Measurements from ENCODE around the gene SZRD1. TPM values are rescaled to one million over a fixed set of nuclear protein-coding genes. Genes with fewer than 3 reads are reported as not detected.

Gene SZRD1
- polyA plus RNA-seq, 2 of the 4 experiments (the other 2 are of a cell fraction): 56.8 to 91.9 TPM

- no peaks in the 10 kb centered on the region for H3K9me3 ChIP-seq
- ChIA-PET CTCF (interaction anchor here (0.6 kb wide), 1 partner anchor 24 kb away, joined by 4 read pairs; no protein-coding TSS in a partner anchor), POLR2A (no interaction called here)
- FAIRE-seq (no peak), ATAC-seq (no peak), DNase-seq (ENCODE audit: low read depth in 1 of 2, low spot score in 1 of 2) (no peak)
- H3K4me3 ChIP-seq: no peak overlapping the region
- WGBS (ENCODE audit: missing lambda C conversion rate): 96% methylated on average over 4 of the region's 4 CpGs
- TF ChIP-seq RARB (CRISPR knock-in tag; IDR thresholded peaks at IDR 0.05) (no peak), CEBPB (IDR thresholded peaks at IDR 0.05) (no peak), CBX8 (IDR thresholded peaks at IDR 0.05) (no peak), REST (IDR thresholded peaks at IDR 0.05) (no peak), NPAS2 (CRISPR knock-in tag; IDR thresholded peaks at IDR 0.05; ENCODE audit: borderline replicate concordance) (no peak), MYC (IDR thresholded peaks at IDR 0.05; ENCODE audit: borderline replicate concordance, low read length) (no peak), HEYL (CRISPR knock-in tag; IDR thresholded peaks at IDR 0.05) (no peak), HOXB13 (CRISPR knock-in tag; IDR thresholded peaks at IDR 0.05; ENCODE audit: low read depth) (no peak), BCL3 (IDR thresholded peaks at IDR 0.05) (no peak), CBX2 (IDR thresholded peaks at IDR 0.05; ENCODE audit: borderline replicate concordance, low read depth) (no peak), HOXB5 (CRISPR knock-in tag; IDR thresholded peaks at IDR 0.05) (no peak), FOXS1 (CRISPR knock-in tag; IDR thresholded peaks at IDR 0.05) (no peak), SMC3 (IDR thresholded peaks at IDR 0.05) (no peak), E2F6 (IDR thresholded peaks at IDR 0.05; ENCODE audit: borderline replicate concordance, low read depth) (no peak), RNF2 (IDR thresholded peaks at IDR 0.05; ENCODE audit: borderline replicate concordance, low read depth) (no peak), RAD21 (conservative IDR thresholded peaks at IDR 0.05 in 1 of 2, IDR thresholded peaks at IDR 0.05 in 1 of 2) (no peak), EHMT2 (IDR thresholded peaks at IDR 0.05; ENCODE audit: low read depth) (no peak)
- no peak overlapping the region for H3K4me2 ChIP-seq
- peaks cover 8% of the 10 kb centered on the region; the same call in 1 of the 3 replicates for H3K4me1 ChIP-seq
- no peak overlapping the region for H3K27ac ChIP-seq
These were observed 78.0 kb downstream of the SZRD1 start for GRCh38 chr1:16445052-16445451.

- H3K4me2 ChIP-seq: no peak overlapping the region
- no peak overlapping the region for H3K27ac ChIP-seq
- ATAC-seq (no peak), FAIRE-seq (no peak), DNase-seq (ENCODE audit: low read depth in 1 of 2, low spot score in 1 of 2) (no peak)
- ChIA-PET CTCF (no interaction called here), POLR2A (no interaction called here)
- WGBS (ENCODE audit: missing lambda C conversion rate): 94% methylated on average over 10 of the region's 10 CpGs
- no peaks in the 10 kb centered on the region for H3K9me3 ChIP-seq
- peaks cover 8% of the 10 kb centered on the region; the same call in 1 of the 3 replicates for H3K4me1 ChIP-seq
- no peak overlapping the region for H3K4me3 ChIP-seq
- no peak for TF ChIP-seq REST (IDR thresholded peaks at IDR 0.05)
- TF ChIP-seq CTCF (IDR thresholded peaks at IDR 0.05): no peak
- TF ChIP-seq RNF2 (IDR thresholded peaks at IDR 0.05; ENCODE audit: borderline replicate concordance, low read depth): no peak
- no peak for TF ChIP-seq E2F6 (IDR thresholded peaks at IDR 0.05; ENCODE audit: borderline replicate concordance, low read depth)
- no peak for TF ChIP-seq CHD4 (IDR thresholded peaks at IDR 0.05; ENCODE audit: borderline replicate concordance)
- TF ChIP-seq MAFK (IDR thresholded peaks at IDR 0.05; ENCODE audit: partially characterized antibody): no peak
- TF ChIP-seq ATOH8 (CRISPR knock-in tag; IDR thresholded peaks at IDR 0.05; ENCODE audit: low read depth): no peak
- no peak for TF ChIP-seq SMC3 (IDR thresholded peaks at IDR 0.05)
- TF ChIP-seq USF2 (IDR thresholded peaks at IDR 0.05): no peak
These were observed 79.1 kb downstream of the SZRD1 start for GRCh38 chr1:16446116-16446515.
